HL-60 (cell line): ENCODE results near the gene HELZ.

ENCODE experiments used
- DNase-seq, 2 experiments: peaks; one replicate each; pipeline ENCODE4 v3.0.0-alpha.2; 2010 to 2020; ENCODE audit warnings: low read depth in 1 of 2, low spot score in 1 of 2
- H3K27ac ChIP-seq: fragments of 250-450 bp; sonication (Bioruptor Pico); replicated peaks from 2 replicates; pipeline ENCODE4 v1.5.1; 2020; ENCODE audit warnings: mild to moderate bottlenecking, moderate library complexity
- H3K27me3 ChIP-seq: fragments of 250-450 bp; sonication (Bioruptor Pico); 2 replicates; pipeline ENCODE4 v1.5.1; 2021; ENCODE audit warnings: mild to moderate bottlenecking, moderate library complexity; ENCODE audit not compliant: insufficient read depth, poor library complexity, severe bottlenecking
- H3K4me3 ChIP-seq: replicated peaks from 2 replicates; pipeline ENCODE4 v1.5.1; 2011; ENCODE audit warnings: mild to moderate bottlenecking, control low read depth, low read length; ENCODE audit not compliant: insufficient read depth
- CTCF ChIP-seq: IDR thresholded peaks from one replicate; pipeline ENCODE4 v1.5.1; 2011; ENCODE audit warnings: low read length, control low read depth, inconsistent platforms; ENCODE audit not compliant: insufficient read depth
- GABPA ChIP-seq: IDR thresholded peaks from 2 replicates; pipeline ENCODE4 v1.6.1; 2012; ENCODE audit warnings: low read depth
- POLR2AphosphoS5 ChIP-seq: IDR thresholded peaks from 2 replicates; pipeline ENCODE4 v1.6.1; 2012; ENCODE audit warnings: low read depth
- SPI1 ChIP-seq: IDR thresholded peaks from 2 replicates; pipeline ENCODE4 v1.6.1; 2012; ENCODE audit warnings: low read depth, mild to moderate bottlenecking, borderline replicate concordance
- TF ChIP-seq, protein P1 (sequence below): IDR thresholded peaks from 2 replicates; pipeline ENCODE4 v1.6.1; 2012; ENCODE audit warnings: low read depth; ENCODE audit not compliant: insufficient replicate concordance

The HELZ gene

GRCh38 chr17:67216578-67217320, 28.2 kb downstream of the HELZ start:
- no peaks in the 10 kb centered on the region for H3K27me3 ChIP-seq
- H3K27ac ChIP-seq = no peak overlapping the region
- no peak overlapping the region for H3K4me3 ChIP-seq
- TF ChIP-seq, protein P1, sequence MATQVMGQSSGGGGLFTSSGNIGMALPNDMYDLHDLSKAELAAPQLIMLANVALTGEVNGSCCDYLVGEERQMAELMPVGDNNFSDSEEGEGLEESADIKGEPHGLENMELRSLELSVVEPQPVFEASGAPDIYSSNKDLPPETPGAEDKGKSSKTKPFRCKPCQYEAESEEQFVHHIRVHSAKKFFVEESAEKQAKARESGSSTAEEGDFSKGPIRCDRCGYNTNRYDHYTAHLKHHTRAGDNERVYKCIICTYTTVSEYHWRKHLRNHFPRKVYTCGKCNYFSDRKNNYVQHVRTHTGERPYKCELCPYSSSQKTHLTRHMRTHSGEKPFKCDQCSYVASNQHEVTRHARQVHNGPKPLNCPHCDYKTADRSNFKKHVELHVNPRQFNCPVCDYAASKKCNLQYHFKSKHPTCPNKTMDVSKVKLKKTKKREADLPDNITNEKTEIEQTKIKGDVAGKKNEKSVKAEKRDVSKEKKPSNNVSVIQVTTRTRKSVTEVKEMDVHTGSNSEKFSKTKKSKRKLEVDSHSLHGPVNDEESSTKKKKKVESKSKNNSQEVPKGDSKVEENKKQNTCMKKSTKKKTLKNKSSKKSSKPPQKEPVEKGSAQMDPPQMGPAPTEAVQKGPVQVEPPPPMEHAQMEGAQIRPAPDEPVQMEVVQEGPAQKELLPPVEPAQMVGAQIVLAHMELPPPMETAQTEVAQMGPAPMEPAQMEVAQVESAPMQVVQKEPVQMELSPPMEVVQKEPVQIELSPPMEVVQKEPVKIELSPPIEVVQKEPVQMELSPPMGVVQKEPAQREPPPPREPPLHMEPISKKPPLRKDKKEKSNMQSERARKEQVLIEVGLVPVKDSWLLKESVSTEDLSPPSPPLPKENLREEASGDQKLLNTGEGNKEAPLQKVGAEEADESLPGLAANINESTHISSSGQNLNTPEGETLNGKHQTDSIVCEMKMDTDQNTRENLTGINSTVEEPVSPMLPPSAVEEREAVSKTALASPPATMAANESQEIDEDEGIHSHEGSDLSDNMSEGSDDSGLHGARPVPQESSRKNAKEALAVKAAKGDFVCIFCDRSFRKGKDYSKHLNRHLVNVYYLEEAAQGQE = no peak
- TF ChIP-seq SPI1 = peak; percentile 23; the same call in 1 of the 2 replicates
- DNase-seq = no peak

- Histone ChIP-seq H3K27ac (no peak overlapping the region), H3K27me3 (no peaks in the 10 kb centered on the region), H3K4me3 (no peak overlapping the region)
- DNase-seq = no peak
- TF ChIP-seq SPI1 = no peak
- TF ChIP-seq, protein P1 = no peak
- no peak for TF ChIP-seq GABPA
- no peak for TF ChIP-seq POLR2AphosphoS5
- no peak for TF ChIP-seq CTCF
These were observed 29.0 kb downstream of the HELZ start for GRCh38 chr17:67215991-67216421.

- H3K4me3 ChIP-seq = no peak overlapping the region
- peak; percentile 32 to 60 for DNase-seq
- no peak for TF ChIP-seq POLR2AphosphoS5
- no peak for TF ChIP-seq CTCF
- TF ChIP-seq, protein P1 = no peak
- no peak for TF ChIP-seq GABPA
- TF ChIP-seq SPI1 = no peak
- H3K27me3 ChIP-seq = no peaks in the 10 kb centered on the region
- H3K27ac ChIP-seq = peak overlapping the region; percentile 4; the same call in 1 of the 2 replicates
These were observed 32.1 kb downstream of the HELZ start for GRCh38 chr17:67212714-67213417.
